GM19467 (cell line): Measurements from ENCODE around the gene PARD3.
"Not testable (repeated sequence)": the region's sequence is repeated elsewhere in the genome, so short reads cannot be mapped to it uniquely, and the experiment has no call there.

Experiments
- ATAC-seq: cut with Tn5 transposase; IDR thresholded peaks from one replicate; pipeline ENCODE4 v1.9.1; 2021; ENCODE audit warnings: mild to moderate bottlenecking, moderate library complexity; ENCODE audit not compliant: unreplicated experiment

PARD3 gene

DNA sequence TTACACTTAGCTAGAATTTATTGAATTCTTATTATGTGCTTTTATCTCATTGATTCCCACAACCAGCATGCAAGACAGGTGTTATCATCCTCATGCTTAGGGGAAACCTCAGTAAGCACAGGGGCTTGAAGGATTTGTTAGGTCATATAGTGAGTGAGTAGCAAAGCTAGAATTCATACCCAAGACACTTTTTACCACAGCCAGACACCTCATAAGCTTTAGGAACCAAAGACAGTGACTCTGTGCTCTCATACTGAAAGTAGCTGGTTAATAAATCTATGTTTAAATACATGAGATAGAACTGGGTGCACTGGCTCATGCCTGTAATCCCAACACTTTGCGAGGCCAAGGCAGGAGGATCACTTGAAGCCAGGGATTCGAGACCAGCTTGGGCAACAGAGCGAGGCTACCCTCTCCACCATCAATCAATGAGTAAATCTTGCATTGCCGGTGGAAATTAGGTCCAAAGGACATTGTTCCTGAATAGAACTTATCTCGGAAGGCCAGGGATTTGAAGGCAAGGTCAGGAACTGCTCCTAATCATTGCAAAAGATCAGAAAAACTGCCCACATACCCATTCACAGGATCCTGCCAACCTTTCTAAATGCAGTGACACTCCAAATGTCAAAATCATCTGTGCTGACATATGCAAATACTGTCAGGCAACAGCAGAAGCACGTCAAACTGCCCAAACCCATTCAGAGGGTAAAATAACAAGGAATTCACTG lies 523.5 kb downstream of the PARD3 start:
- ATAC-seq = peak; percentile 82

DNA sequence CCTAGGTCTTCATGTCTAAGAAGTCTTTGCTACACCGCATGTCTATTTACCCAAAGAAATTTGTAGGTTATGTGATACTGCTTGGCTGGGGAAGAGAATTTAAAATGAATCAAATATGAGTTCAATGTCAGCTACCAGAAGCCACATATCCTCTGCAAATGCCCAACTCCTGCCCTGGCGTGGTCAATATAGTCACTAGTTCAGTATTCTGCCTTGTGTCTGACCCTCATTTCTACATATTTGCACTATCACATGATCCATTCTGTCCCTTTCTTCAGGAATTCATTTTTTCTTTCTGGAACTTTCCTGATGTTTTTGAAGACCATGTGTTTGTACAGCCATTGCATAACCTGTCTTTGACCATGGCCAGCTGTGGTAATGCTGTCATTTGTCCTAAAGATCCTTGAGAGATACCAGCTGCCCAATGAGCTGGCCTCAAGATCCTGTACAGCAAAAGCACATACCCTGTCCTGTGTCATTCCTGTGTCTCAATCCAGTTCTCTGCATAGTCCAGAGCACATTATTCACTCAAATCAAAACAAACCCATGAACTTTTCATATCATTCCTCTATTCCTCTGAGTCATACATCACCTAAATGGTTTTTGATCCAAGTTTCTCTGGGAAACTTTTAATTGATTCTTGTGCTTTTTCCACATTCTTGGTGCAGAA lies 524.5 kb downstream of the PARD3 start:
- no peak for ATAC-seq

DNA sequence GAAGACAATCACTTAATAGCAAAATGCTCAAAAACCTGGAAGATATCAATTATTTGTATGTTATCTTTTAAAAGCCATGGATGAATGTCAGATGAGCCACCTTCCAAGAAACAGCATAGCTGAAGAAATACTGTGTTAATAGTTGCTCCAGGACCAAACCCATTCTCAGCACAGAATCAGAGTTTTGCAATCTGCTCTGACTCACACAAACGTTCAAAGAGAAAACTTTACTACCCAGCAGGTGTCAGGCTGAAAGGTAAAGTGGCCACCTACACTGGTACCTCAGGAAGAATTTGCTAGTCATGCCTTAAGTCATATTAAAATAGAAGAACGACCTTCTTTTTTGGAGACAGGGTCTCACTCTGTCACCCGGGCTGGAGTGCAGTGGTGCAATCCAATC lies 526.5 kb downstream of the PARD3 start:
- no peak for ATAC-seq

DNA sequence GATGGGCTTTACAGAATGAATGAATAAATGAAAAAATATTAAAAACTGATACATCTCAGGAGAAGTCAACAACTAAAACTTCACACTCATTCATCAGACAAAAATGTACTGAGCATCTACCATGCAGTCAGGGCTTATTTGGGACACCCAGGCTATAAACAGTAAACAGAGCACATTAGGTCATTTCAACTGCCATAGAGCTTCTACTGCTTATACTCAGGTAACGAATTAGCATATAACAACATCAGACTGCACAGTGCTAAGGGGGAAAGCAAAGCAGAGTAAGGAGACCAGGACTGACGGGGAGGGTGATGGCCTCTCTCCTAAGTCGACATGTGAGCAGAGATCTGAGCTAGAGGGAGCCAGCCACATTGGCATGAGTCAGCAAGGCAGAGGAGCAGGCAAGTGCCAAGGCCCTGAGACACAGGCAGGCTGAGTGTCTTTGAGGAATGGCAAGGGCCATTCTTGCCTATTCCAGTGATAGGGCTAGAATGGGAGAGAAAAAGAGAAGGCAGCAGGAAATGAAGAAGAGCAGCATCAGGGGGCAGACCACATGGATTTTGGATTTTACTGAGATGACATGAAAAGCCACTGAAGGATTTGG lies 528.9 kb downstream of the PARD3 start:
- no peak for ATAC-seq

DNA sequence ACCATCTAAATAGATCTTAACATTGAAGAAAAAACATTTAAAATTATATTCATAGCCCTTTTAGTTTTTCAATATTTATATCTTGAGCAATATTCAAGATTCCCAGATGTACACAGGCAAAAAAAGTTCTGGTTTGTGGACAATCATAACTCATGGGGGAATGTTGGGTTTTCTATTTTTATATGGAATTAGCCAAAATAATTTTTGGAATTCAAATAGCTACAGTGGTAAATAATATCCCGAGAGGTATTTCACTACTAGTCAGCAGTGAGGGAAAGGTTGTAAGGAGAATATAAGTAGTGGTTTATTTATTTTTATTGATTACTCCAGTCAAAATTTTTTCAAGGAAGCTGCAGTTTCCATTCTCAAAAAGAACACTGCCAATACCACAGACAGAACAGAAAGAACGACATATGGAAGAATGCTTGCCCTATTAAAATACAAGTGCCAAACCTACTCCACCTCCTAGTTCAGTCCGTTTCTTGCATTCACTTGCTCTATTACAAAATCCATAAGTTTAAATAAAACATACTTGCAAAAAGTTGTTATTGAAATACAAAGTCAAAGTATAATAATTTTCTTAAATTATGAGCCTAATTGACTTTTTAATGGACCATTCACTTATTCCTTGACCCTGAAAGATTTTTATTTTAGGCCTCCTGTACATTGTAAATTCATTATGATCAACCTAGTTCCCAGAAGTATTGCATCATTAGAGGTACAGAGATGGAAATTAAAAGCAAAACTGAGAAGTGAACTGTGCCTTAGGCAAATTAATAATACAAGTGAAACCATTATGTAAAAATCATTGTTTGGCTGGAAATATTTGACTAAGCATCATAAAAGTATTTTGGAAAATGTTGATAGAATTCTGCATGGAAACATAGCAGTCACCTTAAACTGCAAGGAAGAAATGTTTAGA lies 533.2 kb downstream of the PARD3 start:
- no peak for ATAC-seq

DNA sequence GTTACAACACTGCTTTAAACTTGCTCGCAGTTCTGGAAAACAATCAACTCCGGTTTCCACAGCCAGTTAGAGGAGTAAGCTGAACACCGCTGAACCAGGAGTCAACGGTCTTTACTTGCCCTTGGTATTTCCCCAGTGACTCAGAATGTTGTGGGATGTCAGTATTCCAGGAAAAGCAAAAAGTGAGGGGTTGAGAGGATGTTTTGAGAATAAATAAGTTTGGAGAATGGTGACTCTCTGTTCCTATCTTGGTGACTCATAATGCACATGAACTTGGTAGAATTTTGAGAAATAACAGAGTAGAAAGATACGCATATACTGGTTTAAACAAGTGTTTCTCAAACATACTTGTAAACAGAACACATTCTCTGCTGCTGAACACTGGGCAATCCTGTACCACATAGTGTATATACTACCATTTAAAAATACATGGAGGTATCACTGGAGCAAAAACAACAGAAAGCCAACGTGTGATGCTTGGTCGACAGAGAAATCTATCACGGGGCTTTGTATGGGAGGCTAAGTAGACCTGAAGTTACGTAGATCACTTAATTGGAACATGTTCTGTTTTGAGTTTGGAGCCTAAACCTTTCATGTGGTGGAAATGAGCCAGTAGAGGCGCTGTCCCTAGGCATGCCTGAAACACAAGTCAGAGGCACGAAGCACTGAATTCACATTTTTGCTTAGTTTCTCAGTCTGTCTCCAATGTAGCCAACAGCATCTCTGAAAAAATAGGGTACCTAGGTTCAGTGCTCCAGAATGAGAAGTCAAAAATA lies 534.3 kb downstream of the PARD3 start:
- ATAC-seq = no peak

DNA sequence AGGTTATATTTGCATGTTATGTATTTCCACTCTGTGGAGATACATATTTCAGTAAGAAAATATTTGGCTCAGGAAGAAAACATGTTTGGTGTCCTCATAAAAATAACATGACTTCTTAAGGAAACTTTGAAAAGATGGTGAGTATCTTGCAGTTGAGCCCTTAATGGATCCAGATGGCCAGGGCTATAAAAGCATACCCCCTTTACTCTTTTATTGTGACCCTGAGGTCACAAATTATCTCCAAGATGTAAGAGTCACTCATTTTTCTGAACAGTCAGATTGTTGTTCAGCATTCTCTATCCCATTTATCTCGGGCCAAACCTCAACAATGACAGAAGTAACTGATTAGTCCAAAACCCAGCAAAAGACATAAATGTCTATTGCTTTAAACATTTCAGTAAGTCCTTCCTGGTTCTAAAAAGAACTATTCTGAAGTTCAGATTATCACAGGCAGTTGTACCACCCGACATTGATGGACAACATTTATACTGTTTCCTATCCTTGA lies 539.4 kb downstream of the PARD3 start:
- no peak for ATAC-seq

DNA sequence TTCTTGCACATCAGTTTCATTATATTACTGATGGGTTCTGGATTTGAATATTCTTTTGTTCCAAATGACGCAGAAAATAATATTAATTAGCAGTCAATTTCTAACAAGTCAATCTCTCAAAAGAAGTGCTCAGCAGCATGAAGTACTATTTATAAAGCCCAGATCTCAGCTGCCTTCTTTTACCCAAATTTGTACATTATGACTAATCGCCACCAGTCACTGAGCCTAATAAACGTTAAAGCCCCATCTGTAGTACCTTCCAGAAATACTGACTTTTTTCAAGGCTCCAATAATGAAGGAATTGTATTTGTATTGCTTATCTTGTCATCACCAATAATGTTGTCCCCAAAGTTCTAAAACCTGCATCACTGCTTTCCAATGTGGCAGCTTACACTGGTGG lies 540.2 kb downstream of the PARD3 start:
- ATAC-seq = no peak

DNA sequence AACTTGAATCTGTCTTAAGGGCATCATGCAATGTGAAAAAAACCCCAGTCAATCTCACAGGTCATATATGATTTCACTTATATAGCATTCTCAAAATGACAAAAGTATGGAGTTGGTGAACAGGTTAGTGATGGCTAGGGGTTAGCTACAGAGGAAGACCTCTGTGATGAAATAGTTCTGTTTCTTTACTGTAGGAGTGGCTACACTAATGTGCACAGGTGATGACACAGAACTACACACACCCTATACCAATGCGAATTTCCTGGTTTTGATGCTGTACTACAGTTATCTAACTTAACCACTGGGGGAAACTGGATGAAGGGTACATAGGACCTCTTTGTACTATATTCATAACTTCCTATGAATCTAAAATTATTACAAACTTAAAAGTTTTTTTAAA lies 541.8 kb downstream of the PARD3 start:
- ATAC-seq = no peak

DNA sequence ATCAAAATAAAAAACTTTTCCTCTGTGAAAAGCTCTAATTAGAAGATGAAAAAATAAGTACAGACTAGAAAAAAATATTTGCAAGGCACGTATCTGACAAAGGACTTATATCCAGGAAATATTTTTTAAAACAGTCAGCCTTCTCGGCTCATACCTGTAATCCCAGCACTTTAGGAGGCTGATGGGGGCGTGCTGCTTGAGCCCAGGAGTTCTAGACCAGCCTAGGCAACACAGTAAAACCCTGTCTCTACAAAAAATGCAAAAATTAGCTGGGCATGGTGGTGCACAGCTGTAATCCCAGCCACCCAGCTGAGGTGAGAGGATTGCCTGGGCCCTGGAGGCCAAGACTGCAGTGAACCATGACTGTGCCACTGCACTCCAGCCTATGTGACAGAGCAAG lies 542.8 kb downstream of the PARD3 start:
- ATAC-seq = no peak

DNA sequence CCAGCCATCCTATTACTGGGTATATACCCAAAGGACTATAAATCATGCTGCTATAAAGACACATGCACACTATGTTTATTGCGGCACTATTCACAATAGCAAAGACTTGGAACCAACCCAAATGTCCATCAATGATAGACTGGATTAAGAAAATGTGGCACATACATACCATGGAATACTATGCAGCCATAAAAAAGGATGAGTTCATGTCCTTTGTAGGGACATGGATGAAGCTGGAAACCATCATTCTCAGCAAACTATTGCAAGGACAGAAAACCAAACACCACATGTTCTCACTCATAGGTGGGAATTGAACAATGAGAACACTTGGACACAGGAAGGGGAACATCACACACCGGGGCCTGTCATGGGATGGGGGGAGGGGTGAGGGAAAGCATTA lies 546.7 kb downstream of the PARD3 start:
- ATAC-seq = not testable (repeated sequence)

DNA sequence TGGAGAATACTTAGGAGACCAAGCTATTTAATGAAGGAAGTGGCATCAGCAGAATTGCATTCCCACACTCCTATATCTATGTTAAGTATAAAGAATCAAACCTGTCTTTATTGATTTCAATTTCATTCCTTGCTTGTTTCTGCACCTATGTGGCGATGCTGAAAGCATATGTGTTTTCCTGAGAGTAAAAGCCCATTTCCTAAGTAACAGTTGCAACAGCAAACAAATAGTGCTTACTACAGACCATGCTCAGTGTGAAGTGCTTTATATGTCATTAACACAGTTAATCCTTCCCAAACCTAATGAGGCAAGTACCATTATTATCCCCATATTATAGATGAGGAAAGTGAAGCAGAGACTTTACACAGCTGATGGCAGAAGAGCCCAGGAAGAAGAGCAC lies 552.1 kb downstream of the PARD3 start:
- no peak for ATAC-seq

DNA sequence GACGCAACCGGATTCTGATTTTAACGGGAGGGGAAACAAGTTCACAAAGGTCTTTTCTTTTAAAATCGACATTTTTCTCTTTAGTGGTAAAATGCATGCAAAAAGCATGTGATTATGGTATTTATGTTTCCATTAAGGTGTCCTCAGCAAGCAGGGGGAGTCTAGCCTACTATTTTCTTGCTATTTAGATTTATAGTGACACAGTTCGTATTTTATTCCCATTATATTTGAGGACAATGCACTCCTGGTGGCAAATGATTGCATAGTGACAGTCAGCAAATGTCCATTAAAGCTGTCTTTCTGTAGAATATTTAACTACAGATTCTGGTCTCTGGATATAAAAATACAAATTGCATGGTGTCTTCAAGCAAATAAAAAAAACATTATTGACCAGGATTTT lies 554.2 kb downstream of the PARD3 start:
- ATAC-seq = no peak

DNA sequence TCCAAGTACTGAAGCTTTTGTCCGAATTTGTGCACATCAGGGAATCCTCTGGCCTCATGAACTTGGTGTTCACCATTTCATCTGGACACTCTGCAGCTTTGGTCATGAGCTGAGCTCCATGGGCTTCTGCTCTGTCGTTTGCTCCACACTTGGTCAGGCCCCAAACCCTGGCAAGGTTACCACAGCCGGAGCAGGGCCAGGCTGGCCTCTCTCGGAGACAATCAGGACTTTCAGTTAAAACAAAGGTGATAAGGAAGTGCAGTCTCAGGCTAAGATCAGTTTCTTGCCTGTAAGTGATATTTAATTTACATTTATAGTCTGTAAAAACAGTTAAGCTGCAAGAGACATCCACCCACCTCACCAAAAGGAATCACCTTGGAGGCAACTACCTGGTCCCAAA lies 558.9 kb downstream of the PARD3 start:
- ATAC-seq = no peak

DNA sequence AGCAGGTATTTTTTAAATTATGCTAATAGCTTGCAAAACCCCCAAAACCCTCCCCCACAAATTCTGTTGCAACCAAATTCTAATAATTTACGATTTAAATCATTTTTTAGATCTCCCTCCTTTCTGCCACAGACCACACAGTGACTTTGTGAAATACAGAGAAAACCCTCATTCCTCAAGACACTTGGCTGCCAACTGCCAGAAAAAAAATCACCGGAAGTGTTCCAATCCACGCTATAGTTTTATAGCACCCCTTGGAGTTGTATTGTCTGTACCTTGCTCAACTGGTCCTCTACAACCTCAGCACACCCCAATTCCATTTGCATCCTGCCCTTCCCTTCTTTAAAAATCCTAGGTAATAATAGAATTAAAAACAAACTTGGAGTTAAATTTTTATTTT lies 560.1 kb downstream of the PARD3 start:
- no peak for ATAC-seq

DNA sequence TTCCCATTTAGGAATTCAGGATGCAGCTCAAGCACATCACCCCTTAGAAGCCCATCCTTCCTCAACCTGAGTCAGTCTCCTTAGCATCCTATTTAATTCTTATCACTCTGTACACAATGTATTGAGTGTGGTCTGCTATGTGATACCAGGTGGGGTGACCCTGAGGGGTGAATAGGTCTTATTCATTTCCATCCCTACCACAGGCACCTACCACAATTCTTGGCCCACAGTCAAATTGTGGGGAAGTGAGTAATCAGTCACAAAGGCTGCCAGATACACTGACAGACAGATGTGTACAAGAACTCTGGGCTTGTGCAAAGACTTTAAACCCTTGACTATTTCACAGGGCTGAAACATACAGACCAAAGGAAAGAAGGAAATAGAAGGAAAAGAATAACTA lies 560.5 kb downstream of the PARD3 start:
- ATAC-seq = peak; percentile 76

DNA sequence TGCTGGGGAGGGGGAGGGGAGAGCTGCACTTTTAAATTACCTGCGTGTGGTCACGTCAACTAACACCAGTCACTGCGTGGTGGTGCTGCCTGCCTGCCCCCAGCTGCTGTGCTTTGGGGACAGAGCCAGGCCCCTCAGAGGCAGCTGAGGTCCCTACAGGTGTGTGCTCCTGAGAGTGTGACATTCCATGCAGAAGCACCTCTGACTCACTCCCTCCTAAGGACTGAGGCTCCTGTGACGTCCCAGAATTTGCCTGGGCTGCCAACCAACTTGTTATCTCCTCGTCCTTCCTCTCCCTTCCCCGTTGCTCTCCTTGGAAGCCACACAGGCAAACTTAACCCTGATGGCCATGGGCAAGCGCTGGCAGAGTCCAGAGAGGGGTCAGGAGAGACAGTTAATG lies 563.0 kb downstream of the PARD3 start:
- no peak for ATAC-seq

DNA sequence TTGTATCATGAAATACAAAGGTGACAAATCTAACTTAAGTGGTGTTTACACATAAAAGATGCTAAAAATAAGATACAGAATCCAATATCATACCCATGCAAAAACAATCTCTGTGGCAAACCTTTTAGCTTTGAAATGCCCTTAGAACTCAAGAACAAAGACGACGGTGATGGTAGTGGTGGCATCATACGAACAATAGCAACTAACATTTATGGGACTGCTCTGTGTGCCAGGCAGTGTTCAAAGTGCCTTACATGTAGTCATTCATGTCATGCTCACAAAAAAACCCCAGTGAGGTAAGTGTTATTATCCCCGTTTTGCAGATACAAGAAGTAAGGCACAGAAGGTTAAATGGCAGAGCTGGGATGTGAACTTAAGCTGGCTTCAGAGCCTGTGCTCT lies 563.9 kb downstream of the PARD3 start:
- ATAC-seq = no peak

DNA sequence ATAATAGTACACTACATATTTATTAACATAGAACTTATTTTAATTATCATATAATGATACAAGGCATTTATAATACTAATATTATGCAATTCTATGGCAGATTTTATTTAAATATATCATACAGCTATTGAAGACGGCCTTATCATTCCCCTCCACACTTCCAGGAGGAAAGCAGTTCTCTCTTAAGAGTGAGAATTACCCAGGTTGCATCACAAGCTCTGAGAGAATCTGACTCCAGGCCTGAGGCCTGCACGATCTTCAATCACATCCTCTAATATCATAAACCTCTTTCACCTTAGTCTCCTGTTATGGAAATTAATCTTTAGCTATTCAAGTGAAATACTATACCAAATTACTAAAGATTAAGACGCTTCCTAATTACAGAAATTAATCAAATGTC lies 564.4 kb downstream of the PARD3 start:
- ATAC-seq = no peak

DNA sequence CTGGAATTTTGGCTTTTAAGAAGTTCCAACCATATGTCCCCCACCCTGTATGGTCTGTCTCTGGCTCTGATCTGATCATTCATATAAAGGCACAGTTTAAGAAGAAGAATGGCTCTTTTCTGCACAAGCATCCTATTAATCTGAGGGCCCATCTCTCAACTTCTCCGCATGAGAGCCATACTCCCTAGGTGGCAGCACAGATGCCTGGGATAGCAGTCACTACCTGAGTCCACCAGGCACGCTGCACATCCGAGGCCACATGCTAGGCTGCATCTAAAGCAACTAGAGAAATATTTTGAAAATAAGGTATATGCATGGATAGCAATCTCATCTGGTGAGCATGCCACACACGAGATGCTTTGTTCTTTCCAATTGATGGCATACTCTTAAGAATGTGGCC lies 565.5 kb downstream of the PARD3 start:
- no peak for ATAC-seq
